Cortex of kidney (tissue), 1 donor: ENCODE results near the gene BEAN1.

ENCODE experiments used
- DNase-seq: peaks from one replicate; lab custom pipeline; 2025; lab: John Stamatoyannopoulos, UW

BEAN1 gene

GRCh38 chr16:66427036-66427860 is at the start of gene BEAN1:
Gene BEAN1, plus strand, starts transcription at chr16:66427295. Its CDS starts 10,382 bp downstream, at chr16:66437677.
- DNase-seq, result no peak

GRCh38 chr16:66377324-66377723 is 49.8 kb upstream of the BEAN1 start:
- no peak for DNase-seq

- DNase-seq, result no peak
Observed at GRCh38 chr16:66378741-66379570, 48.1 kb upstream of the BEAN1 start.

- no peak for DNase-seq
Observed at GRCh38 chr16:66379571-66379941, 47.5 kb upstream of the BEAN1 start.

GRCh38 chr16:66380421-66380820 is 46.7 kb upstream of the BEAN1 start:
- DNase-seq, result no peak

- no peak for DNase-seq
Observed at GRCh38 chr16:66381585-66382170, 45.4 kb upstream of the BEAN1 start.

- DNase-seq, result no peak
Observed at GRCh38 chr16:66382171-66382965, 44.7 kb upstream of the BEAN1 start.

- no peak for DNase-seq
Observed at GRCh38 chr16:66382966-66383299, 44.2 kb upstream of the BEAN1 start.

GRCh38 chr16:66383551-66383950 is 43.5 kb upstream of the BEAN1 start:
- no peak for DNase-seq

GRCh38 chr16:66385415-66385814 is 41.7 kb upstream of the BEAN1 start:
- no peak for DNase-seq

GRCh38 chr16:66386629-66387622 is 40.2 kb upstream of the BEAN1 start:
- no peak for DNase-seq

- no peak for DNase-seq
Observed at GRCh38 chr16:66387817-66388332, 39.2 kb upstream of the BEAN1 start.

GRCh38 chr16:66388350-66389139 is 38.5 kb upstream of the BEAN1 start:
- DNase-seq, result no peak

GRCh38 chr16:66389256-66390176 is 37.6 kb upstream of the BEAN1 start:
- no peak for DNase-seq

- no peak for DNase-seq
Observed at GRCh38 chr16:66390346-66391108, 36.6 kb upstream of the BEAN1 start.

- DNase-seq, result no peak
Observed at GRCh38 chr16:66391726-66392670, 35.1 kb upstream of the BEAN1 start.
